Eye (tissue), 1 donor: Measurements from ENCODE around the gene UCKL1.
"Not testable (repeated sequence)": the region's sequence is repeated elsewhere in the genome, so short reads cannot be mapped to it uniquely, and the experiment has no call there.

Experiments used
- DNase-seq: peaks from one replicate; pipeline ENCODE4 v3.0.0-alpha.2; 2015

UCKL1 gene

GRCh38 chr20:63972312-63973159 is 16.3 kb upstream of the UCKL1 start:
- no peak for DNase-seq

GRCh38 chr20:63971960-63972311 is 15.7 kb upstream of the UCKL1 start:
- DNase-seq, result not testable (repeated sequence)

- DNase-seq, result no peak
Measured at GRCh38 chr20:63970714-63971431, 14.7 kb upstream of the UCKL1 start.

- peak; percentile 80 for DNase-seq
Measured at GRCh38 chr20:63969838-63970713, 13.9 kb upstream of the UCKL1 start, which contains the start of gene ZNF512B. Gene ZNF512B, minus strand, starts transcription at chr20:63969930. Its CDS starts 1,980 bp downstream, at chr20:63967950.

GRCh38 chr20:63968928-63969760 is 12.9 kb upstream of the UCKL1 start:
- no peak for DNase-seq

GRCh38 chr20:63968136-63968927 is 12.1 kb upstream of the UCKL1 start:
- DNase-seq, result no peak

GRCh38 chr20:63967330-63968135 is 11.3 kb upstream of the UCKL1 start:
- DNase-seq, result no peak

- no peak for DNase-seq
Measured at GRCh38 chr20:63966944-63967322, 10.7 kb upstream of the UCKL1 start.

- no peak for DNase-seq
Measured at GRCh38 chr20:63966172-63966943, 10.1 kb upstream of the UCKL1 start.

- no peak for DNase-seq
Measured at GRCh38 chr20:63964412-63964811, 8.2 kb upstream of the UCKL1 start.

GRCh38 chr20:63963784-63964301 is 7.6 kb upstream of the UCKL1 start:
- DNase-seq, result no peak

- no peak for DNase-seq
Measured at GRCh38 chr20:63963348-63963741, 7.1 kb upstream of the UCKL1 start.

- no peak for DNase-seq
Measured at GRCh38 chr20:63962426-63963347, 6.5 kb upstream of the UCKL1 start.

GRCh38 chr20:63961664-63962425 is 5.6 kb upstream of the UCKL1 start:
- no peak for DNase-seq

- not testable (repeated sequence) for DNase-seq
Measured at GRCh38 chr20:63960654-63961621, 4.7 kb upstream of the UCKL1 start.

GRCh38 chr20:63959699-63960075 is 3.5 kb upstream of the UCKL1 start:
- DNase-seq, result no peak
